A549 treated with Hydrocortisone at 1 μM for 4 hours (cell line): ENCODE measurements around the gene PRG2. TPM values are rescaled to one million over a fixed set of nuclear protein-coding genes. Genes with fewer than 3 reads are reported as not detected.

ENCODE experiments used
- total RNA-seq: library from RNA; stranded (reverse); fragments of 200-300 nt; extraction: Qiagen RNA extraction; gene quantifications from 5 replicates; pipeline ENCODE4 v1.2.3, GENCODE V29; 2022

PRG2 gene
- 0.08 TPM in 1 of 5 replicates, not detected in the others for total RNA-seq

GRCh38 chr11:57390535-57390934 lies at the start of gene PRG2:
Gene PRG2 (minus strand): TSS chr11:57390650. CDS start chr11:57389944, 706 bp downstream.

GRCh38 chr11:57426929-57427726 lies 36.7 kb upstream of the PRG2 start, which contains the start of gene SLC43A3:
Gene SLC43A3 (minus strand): TSS chr11:57427121. CDS start chr11:57426172, 949 bp downstream.

GRCh38 chr11:57380975-57381374 lies 9.5 kb downstream of the PRG2 start, which contains the start of gene PRG3:
Gene PRG3 (minus strand): TSS chr11:57381150. CDS start chr11:57380708, 442 bp downstream.

GRCh38 chr11:57338142-57338541 lies 52.3 kb downstream of the PRG2 start, which contains the start of gene P2RX3:
Gene P2RX3 (plus strand): TSS chr11:57338352. CDS start chr11:57338551, 199 bp downstream.

Other genes starting within 250 kb of the PRG2 start
- not detected in 5 replicates for gene LRRC55, start 208.7 kb downstream of the PRG2 start, total RNA-seq
- gene APLNR, start 153.4 kb downstream of the PRG2 start, total RNA-seq: 0.06 to 0.07 TPM in 2 of 5 replicates, not detected in the others
- gene TNKS1BP1, start 65.7 kb downstream of the PRG2 start, total RNA-seq: 79.9 to 91.1 TPM (median 87.9 TPM) in 5 replicates
- gene SSRP1, start 54.8 kb downstream of the PRG2 start, total RNA-seq: 199 to 265 TPM (median 217 TPM) in 5 replicates
- 0.07 to 0.32 TPM (median 0.23 TPM) in 5 replicates for gene P2RX3, start 52.3 kb downstream of the PRG2 start, total RNA-seq
- gene PRG3, start 9.5 kb downstream of the PRG2 start, total RNA-seq: not detected in 5 replicates
- gene SLC43A3, start 36.5 kb upstream of the PRG2 start, total RNA-seq: 0.33 to 0.85 TPM (median 0.53 TPM) in 5 replicates
- gene RTN4RL2, start 69.9 kb upstream of the PRG2 start, total RNA-seq: 49.3 to 87.5 TPM (median 82.4 TPM) in 5 replicates
- gene SLC43A1, start 125.1 kb upstream of the PRG2 start, total RNA-seq: 2.1 to 2.7 TPM (median 2.4 TPM) in 5 replicates
- 142 to 175 TPM (median 153 TPM) in 5 replicates for gene TIMM10, start 140.1 kb upstream of the PRG2 start, total RNA-seq
- not detected in 5 replicates for gene SMTNL1, start 146.9 kb upstream of the PRG2 start, total RNA-seq
- gene UBE2L6, start 177.0 kb upstream of the PRG2 start, total RNA-seq: 36.5 to 43.9 TPM (median 43.0 TPM) in 5 replicates
- 0.53 to 1.3 TPM (median 0.88 TPM) in 5 replicates for gene SERPING1, start 207.0 kb upstream of the PRG2 start, total RNA-seq